ENCODE data around the gene ACOX2.

The ACOX2 gene

GRCh38 chr3:58474967-58475578 lies 61.9 kb downstream of the ACOX2 start:
- no peak overlapping the region for H3K9ac ChIP-seq (ENCODE audit: low read depth, low read length)
- H3K79me2 ChIP-seq (ENCODE audit: insufficient read depth, low read length), result no peaks in the 10 kb centered on the region
- H3K4me3 ChIP-seq (ENCODE audit: low read depth in 1 of 2, low read length in 2 of 2), result no peak overlapping the region
- no peaks in the 10 kb centered on the region for H3K9me3 ChIP-seq (ENCODE audit: insufficient read depth, low read length, severe bottlenecking)
- no peak overlapping the region for H2AFZ ChIP-seq (ENCODE audit: low read depth, low read length)
- no peaks in the 10 kb centered on the region for H4K20me1 ChIP-seq (ENCODE audit: insufficient read depth, low read length)
- no peak for ATAC-seq (ENCODE audit: insufficient read depth, low read depth)
- no peak for DNase-seq
- no peaks in the 10 kb centered on the region for H3K36me3 ChIP-seq (ENCODE audit: insufficient read depth, low read length)
- H3K27me3 ChIP-seq (ENCODE audit: insufficient read depth, low read length, poor library complexity), result peaks cover 4% of the 10 kb centered on the region
- TF ChIP-seq EZH2 (IDR thresholded peaks at IDR 0.05; ENCODE audit: borderline replicate concordance, low read depth, low read length, severe bottlenecking) (no peak), CTCF (IDR thresholded peaks at IDR 0.05; ENCODE audit: borderline replicate concordance, extremely low read depth, low read length, poor library complexity, severe bottlenecking) (no peak)
- no peak overlapping the region for H3K4me2 ChIP-seq (ENCODE audit: insufficient read depth, low read length)
- no peak overlapping the region for H3K27ac ChIP-seq (ENCODE audit: low read length)
- no peaks in the 10 kb centered on the region for H3K4me1 ChIP-seq (ENCODE audit: insufficient read depth, low read length)

GRCh38 chr3:58474348-58474911 lies 62.6 kb downstream of the ACOX2 start:
- no peaks in the 10 kb centered on the region for H3K4me1 ChIP-seq (ENCODE audit: insufficient read depth, low read length)
- TF ChIP-seq CTCF (IDR thresholded peaks at IDR 0.05; ENCODE audit: borderline replicate concordance, extremely low read depth, low read length, poor library complexity, severe bottlenecking) (no peak), EZH2 (IDR thresholded peaks at IDR 0.05; ENCODE audit: borderline replicate concordance, low read depth, low read length, severe bottlenecking) (no peak)
- H4K20me1 ChIP-seq (ENCODE audit: insufficient read depth, low read length), result no peaks in the 10 kb centered on the region
- H3K4me2 ChIP-seq (ENCODE audit: insufficient read depth, low read length), result no peak overlapping the region
- DNase-seq (no peak), ATAC-seq (ENCODE audit: insufficient read depth, low read depth) (no peak)
- no peaks in the 10 kb centered on the region for H3K79me2 ChIP-seq (ENCODE audit: insufficient read depth, low read length)
- H3K9me3 ChIP-seq (ENCODE audit: insufficient read depth, low read length, severe bottlenecking), result no peaks in the 10 kb centered on the region
- no peak overlapping the region for H2AFZ ChIP-seq (ENCODE audit: low read depth, low read length)
- peaks cover 4% of the 10 kb centered on the region for H3K27me3 ChIP-seq (ENCODE audit: insufficient read depth, low read length, poor library complexity)
- no peak overlapping the region for H3K4me3 ChIP-seq (ENCODE audit: low read depth in 1 of 2, low read length in 2 of 2)
- no peak overlapping the region for H3K27ac ChIP-seq (ENCODE audit: low read length)
- no peak overlapping the region for H3K9ac ChIP-seq (ENCODE audit: low read depth, low read length)
- H3K36me3 ChIP-seq (ENCODE audit: insufficient read depth, low read length), result no peaks in the 10 kb centered on the region

GRCh38 chr3:58473275-58473674 lies 63.7 kb downstream of the ACOX2 start:
- H3K9me3 ChIP-seq (ENCODE audit: insufficient read depth, low read length, severe bottlenecking), result no peaks in the 10 kb centered on the region
- H3K36me3 ChIP-seq (ENCODE audit: insufficient read depth, low read length), result no peaks in the 10 kb centered on the region
- H3K27ac ChIP-seq (ENCODE audit: low read length), result no peak overlapping the region
- no peak overlapping the region for H3K4me3 ChIP-seq (ENCODE audit: low read depth in 1 of 2, low read length in 2 of 2)
- no peak for DNase-seq
- H2AFZ ChIP-seq (ENCODE audit: low read depth, low read length), result no peak overlapping the region
- no peak overlapping the region for H3K9ac ChIP-seq (ENCODE audit: low read depth, low read length)
- no peak overlapping the region for H3K4me2 ChIP-seq (ENCODE audit: insufficient read depth, low read length)
- TF ChIP-seq CTCF (IDR thresholded peaks at IDR 0.05; ENCODE audit: borderline replicate concordance, extremely low read depth, low read length, poor library complexity, severe bottlenecking) (no peak), EZH2 (IDR thresholded peaks at IDR 0.05; ENCODE audit: borderline replicate concordance, low read depth, low read length, severe bottlenecking) (no peak)
- H4K20me1 ChIP-seq (ENCODE audit: insufficient read depth, low read length), result no peaks in the 10 kb centered on the region
- no peaks in the 10 kb centered on the region for H3K4me1 ChIP-seq (ENCODE audit: insufficient read depth, low read length)
- H3K79me2 ChIP-seq (ENCODE audit: insufficient read depth, low read length), result no peaks in the 10 kb centered on the region
- peaks cover 4% of the 10 kb centered on the region for H3K27me3 ChIP-seq (ENCODE audit: insufficient read depth, low read length, poor library complexity)
- ATAC-seq (ENCODE audit: insufficient read depth, low read depth), result no peak

Measured in DND-41 (cell line).